Activated T-helper 1 cell treated with anti-CD3 and anti-CD28 coated beads, Interleukin-12 subunit alpha, Interleukin-12 subunit beta, Interleukin-2, Interleukin-4 antibody, amounts not matched to agents 30 ng/mL and 10 ng/mL and 1 ng/mL, durations not matched to agents 14 hours and 24 hours and 36 hours (primary cell): ENCODE data around the gene DHRS7C. TPM values are rescaled to one million over a fixed set of nuclear protein-coding genes. Genes with fewer than 3 reads are reported as not detected.
"Not testable (repeated sequence)": the region's sequence is repeated elsewhere in the genome, so short reads cannot be mapped to it uniquely, and the experiment has no call there.

Experiments
- DNase-seq: peaks from one replicate; pipeline ENCODE4 v3.0.0; 2021; ENCODE audit warnings: low spot score
- H3K27ac Mint-ChIP-seq: one replicate; pipeline ENCODE4 v1.8.0; 2021; ENCODE audit warnings: mild to moderate bottlenecking, mixed read lengths
- H3K27me3 Mint-ChIP-seq: one replicate; pipeline ENCODE4 v1.8.0; 2022; ENCODE audit warnings: mild to moderate bottlenecking, moderate library complexity, mixed read lengths; ENCODE audit not compliant: insufficient read depth
- H3K36me3 Mint-ChIP-seq: one replicate; pipeline ENCODE4 v1.8.0; 2021; ENCODE audit warnings: low read depth, mixed read lengths
- H3K4me1 Mint-ChIP-seq: one replicate; pipeline ENCODE4 v1.8.0; 2021; ENCODE audit warnings: low read depth, mixed read lengths
- H3K4me3 Mint-ChIP-seq: one replicate; pipeline ENCODE4 v1.8.0; 2021; ENCODE audit warnings: mild to moderate bottlenecking, moderate library complexity, mixed read lengths
- H3K9me3 Mint-ChIP-seq: one replicate; pipeline ENCODE4 v1.8.0; 2021; ENCODE audit warnings: mixed read lengths
- intact Hi-C: fragments of 100-400 bp; cut with micrococcal nuclease; formaldehyde crosslinking; loops from one replicate; pipeline ENCODE4 v1.15.1; 2024
- total RNA-seq: library from RNA; stranded (reverse); gene quantifications from 2 replicates; pipeline ENCODE4 v1.2.3, GENCODE V29; 2022

Gene DHRS7C
- total RNA-seq, 1 donor from 2014 or later = not detected

- intact Hi-C loops = no loop called here
- Mint-ChIP-seq H3K4me1 (no peaks in the 10 kb centered on the region), H3K27ac (no peak overlapping the region), H3K27me3 (no peaks in the 10 kb centered on the region), H3K4me3 (no peak overlapping the region), H3K36me3 (no peaks in the 10 kb centered on the region), H3K9me3 (peaks cover 3% of the 10 kb centered on the region)
- DNase-seq = no peak
Observed at GRCh38 chr17:9802294-9802693, 10.9 kb upstream of the DHRS7C start.

- no peak overlapping the region for H3K4me3 Mint-ChIP-seq
- no peaks in the 10 kb centered on the region for H3K36me3 Mint-ChIP-seq
- H3K9me3 Mint-ChIP-seq = peaks cover 3% of the 10 kb centered on the region
- no peak for DNase-seq
- no peaks in the 10 kb centered on the region for H3K27me3 Mint-ChIP-seq
- H3K4me1 Mint-ChIP-seq = no peaks in the 10 kb centered on the region
- H3K27ac Mint-ChIP-seq = no peak overlapping the region
- intact Hi-C loops = no loop called here
Observed at GRCh38 chr17:9801505-9801904, 10.1 kb upstream of the DHRS7C start.

- Mint-ChIP-seq H3K4me1 (no peaks in the 10 kb centered on the region), H3K27ac (no peak overlapping the region), H3K9me3 (peaks cover under 1% of the 10 kb centered on the region), H3K4me3 (no peak overlapping the region), H3K36me3 (no peaks in the 10 kb centered on the region), H3K27me3 (no peaks in the 10 kb centered on the region)
- intact Hi-C loops = no loop called here
- no peak for DNase-seq
Observed at GRCh38 chr17:9798724-9799123, 7.3 kb upstream of the DHRS7C start.

- intact Hi-C loops = no loop called here
Observed at GRCh38 chr17:9798008-9798407, 6.6 kb upstream of the DHRS7C start.

GRCh38 chr17:9792181-9792840 lies 919 bp upstream of the DHRS7C start:
- Mint-ChIP-seq H3K4me1 (no peaks in the 10 kb centered on the region), H3K4me3 (no peak overlapping the region), H3K9me3 (no peaks in the 10 kb centered on the region), H3K27me3 (no peaks in the 10 kb centered on the region), H3K36me3 (no peaks in the 10 kb centered on the region), H3K27ac (no peak overlapping the region)
- no peak for DNase-seq
- intact Hi-C loops = no loop called here

More at GRCh38 chr17:9798008-9798407, 6.6 kb upstream of the DHRS7C start:
- Mint-ChIP-seq H3K4me3 (no peak overlapping the region), H3K9me3 (no peaks in the 10 kb centered on the region), H3K27ac (no peak overlapping the region), H3K27me3 (no peaks in the 10 kb centered on the region), H3K4me1 (no peaks in the 10 kb centered on the region), H3K36me3 (no peaks in the 10 kb centered on the region)
- no peak for DNase-seq

- Mint-ChIP-seq H3K27me3 (no peaks in the 10 kb centered on the region), H3K4me3 (no peak overlapping the region)
- intact Hi-C loops = no loop called here
Observed at GRCh38 chr17:9790316-9790715, 1.1 kb downstream of the DHRS7C start.

GRCh38 chr17:9788601-9789000 lies 2.8 kb downstream of the DHRS7C start:
- Mint-ChIP-seq H3K9me3 (no peaks in the 10 kb centered on the region), H3K36me3 (no peaks in the 10 kb centered on the region), H3K27ac (no peak overlapping the region), H3K4me1 (no peaks in the 10 kb centered on the region), H3K4me3 (no peak overlapping the region), H3K27me3 (no peaks in the 10 kb centered on the region)
- intact Hi-C loops = no loop called here
- DNase-seq = no peak

More at GRCh38 chr17:9790316-9790715, 1.1 kb downstream of the DHRS7C start:
- Mint-ChIP-seq H3K27ac (no peak overlapping the region), H3K36me3 (no peaks in the 10 kb centered on the region), H3K9me3 (no peaks in the 10 kb centered on the region), H3K4me1 (no peaks in the 10 kb centered on the region)
- no peak for DNase-seq

GRCh38 chr17:9784544-9784943 lies 6.8 kb downstream of the DHRS7C start:
- H3K36me3 Mint-ChIP-seq = no peaks in the 10 kb centered on the region
- no peak overlapping the region for H3K4me3 Mint-ChIP-seq
- intact Hi-C loops = no loop called here
- no peak for DNase-seq
- H3K9me3 Mint-ChIP-seq = no peaks in the 10 kb centered on the region
- no peak overlapping the region for H3K27ac Mint-ChIP-seq
- H3K27me3 Mint-ChIP-seq = no peaks in the 10 kb centered on the region
- H3K4me1 Mint-ChIP-seq = no peaks in the 10 kb centered on the region

GRCh38 chr17:9783465-9783864 lies 7.9 kb downstream of the DHRS7C start:
- DNase-seq, H3K27ac Mint-ChIP-seq, H3K27me3 Mint-ChIP-seq, intact Hi-C loops, H3K9me3 Mint-ChIP-seq, H3K36me3 Mint-ChIP-seq, H3K4me3 Mint-ChIP-seq, H3K4me1 Mint-ChIP-seq: not testable (repeated sequence)

GRCh38 chr17:9783050-9783449 lies 8.3 kb downstream of the DHRS7C start:
- Mint-ChIP-seq H3K4me3 (no peak overlapping the region), H3K27ac (no peak overlapping the region), H3K9me3 (no peaks in the 10 kb centered on the region), H3K27me3 (no peaks in the 10 kb centered on the region), H3K4me1 (no peaks in the 10 kb centered on the region), H3K36me3 (no peaks in the 10 kb centered on the region)
- intact Hi-C loops = no loop called here
- DNase-seq = no peak

- H3K36me3 Mint-ChIP-seq = no peaks in the 10 kb centered on the region
- no peak overlapping the region for H3K4me3 Mint-ChIP-seq
- DNase-seq = no peak
- intact Hi-C loops = no loop called here
- no peaks in the 10 kb centered on the region for H3K27me3 Mint-ChIP-seq
- H3K4me1 Mint-ChIP-seq = no peaks in the 10 kb centered on the region
- H3K27ac Mint-ChIP-seq = no peak overlapping the region
- H3K9me3 Mint-ChIP-seq = no peaks in the 10 kb centered on the region
Observed at GRCh38 chr17:9780552-9780951, 10.8 kb downstream of the DHRS7C start.

GRCh38 chr17:9776911-9777310 lies 14.5 kb downstream of the DHRS7C start:
- no peak overlapping the region for H3K4me3 Mint-ChIP-seq
- H3K27ac Mint-ChIP-seq = no peak overlapping the region
- no peaks in the 10 kb centered on the region for H3K4me1 Mint-ChIP-seq
- no peak for DNase-seq
- H3K27me3 Mint-ChIP-seq = no peaks in the 10 kb centered on the region
- intact Hi-C loops = no loop called here
- H3K36me3 Mint-ChIP-seq = no peaks in the 10 kb centered on the region
- H3K9me3 Mint-ChIP-seq = no peaks in the 10 kb centered on the region

GRCh38 chr17:9772658-9773057 lies 18.7 kb downstream of the DHRS7C start:
- no peak overlapping the region for H3K4me3 Mint-ChIP-seq
- H3K36me3 Mint-ChIP-seq = no peaks in the 10 kb centered on the region
- intact Hi-C loops = no loop called here
- no peak overlapping the region for H3K27ac Mint-ChIP-seq
- no peaks in the 10 kb centered on the region for H3K27me3 Mint-ChIP-seq
- no peak for DNase-seq
- H3K4me1 Mint-ChIP-seq = no peaks in the 10 kb centered on the region
- no peaks in the 10 kb centered on the region for H3K9me3 Mint-ChIP-seq

GRCh38 chr17:9771465-9771864 lies 19.9 kb downstream of the DHRS7C start:
- no peak overlapping the region for H3K27ac Mint-ChIP-seq
- intact Hi-C loops = no loop called here

More at GRCh38 chr17:9771465-9771864, 19.9 kb downstream of the DHRS7C start:
- Mint-ChIP-seq H3K9me3 (no peaks in the 10 kb centered on the region), H3K4me3 (no peak overlapping the region), H3K4me1 (no peaks in the 10 kb centered on the region), H3K27me3 (no peaks in the 10 kb centered on the region), H3K36me3 (no peaks in the 10 kb centered on the region)
- DNase-seq = no peak
